ENCODE results near the gene ABCC4. TPM values are rescaled to one million over a fixed set of nuclear protein-coding genes. Genes with fewer than 3 reads are reported as not detected.

The ABCC4 gene
- 42.9 and 52.0 TPM in 2 replicates for total RNA-seq (2021)
- percentile 84 among the genes with signal in this experiment for Bru-seq, nascent RNA
- BruChase-seq, experiment 1, labeled RNA remaining after a 2-hour chase, result percentile 79 among the genes with signal in this experiment
- percentile 82 among the genes with signal in this experiment for BruChase-seq, experiment 2, labeled RNA remaining after a 6-hour chase
- long read RNA-seq, full-length matches to known transcripts, result 34 of 69 reads
- long read RNA-seq, partial matches to known transcripts, result 15 of 69 reads
- long read RNA-seq, other reads (novel, unspliced or antisense), result 20 of 69 reads

- Histone ChIP-seq H3K27me3 (replicated peaks; ENCODE audit: insufficient read depth, low read depth, low read length, poor library complexity) (no peaks in the 10 kb centered on the region), H3K9me3 (ENCODE audit: low read depth, low read length, poor library complexity, severe bottlenecking) (no peaks in the 10 kb centered on the region), H3K4me3 (ENCODE audit: low read depth, low read length, poor library complexity, severe bottlenecking) (peak within 1 kb of the TSS; percentile 97), H3K36me3 (ENCODE audit: insufficient read depth, low read length, poor library complexity, severe bottlenecking) (no peaks in the 10 kb centered on the region), H3K4me1 (ENCODE audit: insufficient read depth, low read length, poor library complexity, severe bottlenecking) (peaks cover 26% of the 10 kb centered on the region), H3K27ac (ENCODE audit: low read depth, low read length, poor library complexity, severe bottlenecking) (peak within 1 kb of the TSS; percentile 89)
- DNase-seq (ENCODE audit: low spot score), result peak; percentile 93
- TF ChIP-seq EZH2 (IDR thresholded peaks at IDR 0.05; ENCODE audit: borderline replicate concordance, low read depth, low read length, poor library complexity, severe bottlenecking) (no peak), CTCF (conservative IDR thresholded peaks at IDR 0.05; ENCODE audit: low read depth, low read length) (no peak)
- intact Hi-C loops (cut with micrococcal nuclease; ENCODE audit: unreplicated experiment), result loop anchor here (5.0 kb wide), 1 partner anchor 81 kb away; no protein-coding TSS in a partner anchor
- ChIA-PET CTCF (interaction anchor here (1.0 kb wide), 1 partner anchor 110 kb away, joined by 4 read pairs; no protein-coding TSS in a partner anchor), POLR2A (ENCODE audit: low non-redundant PET) (interaction anchor here (0.7 kb wide), 1 partner anchor 13 kb away, joined by 4 read pairs; no protein-coding TSS in a partner anchor)
- no TSS peak for BruUV-seq (replicated peaks)
These were observed at the start of gene ABCC4 for GRCh38 chr13:95301183-95301967. Gene ABCC4, minus strand, starts transcription at chr13:95301451. Its CDS starts 137 bp downstream, at chr13:95301314.

- no peaks in the 10 kb centered on the region for H3K27me3 ChIP-seq (replicated peaks; ENCODE audit: insufficient read depth, low read depth, low read length, poor library complexity)
- no peak for TF ChIP-seq EZH2 (IDR thresholded peaks at IDR 0.05; ENCODE audit: borderline replicate concordance, low read depth, low read length, poor library complexity, severe bottlenecking)
- no peak for TF ChIP-seq CTCF (conservative IDR thresholded peaks at IDR 0.05; ENCODE audit: low read depth, low read length)
- CTCF ChIA-PET, result no interaction called here
- H3K27ac ChIP-seq (ENCODE audit: low read depth, low read length, poor library complexity, severe bottlenecking), result no peak overlapping the region
- POLR2A ChIA-PET (ENCODE audit: low non-redundant PET), result no interaction called here
- H3K4me1 ChIP-seq (ENCODE audit: insufficient read depth, low read length, poor library complexity, severe bottlenecking), result no peaks in the 10 kb centered on the region
- intact Hi-C loops (cut with micrococcal nuclease; ENCODE audit: unreplicated experiment), result no loop called here
- H3K36me3 ChIP-seq (ENCODE audit: insufficient read depth, low read length, poor library complexity, severe bottlenecking), result no peaks in the 10 kb centered on the region
- no peak overlapping the region for H3K4me3 ChIP-seq (ENCODE audit: low read depth, low read length, poor library complexity, severe bottlenecking)
- no peaks in the 10 kb centered on the region for H3K9me3 ChIP-seq (ENCODE audit: low read depth, low read length, poor library complexity, severe bottlenecking)
- DNase-seq (ENCODE audit: low spot score), result no peak
- no TSS peak for BruUV-seq (replicated peaks)
These were observed 48.0 kb upstream of the ABCC4 start for GRCh38 chr13:95349267-95349666.

- no peak overlapping the region for H3K4me3 ChIP-seq (ENCODE audit: low read depth, low read length, poor library complexity, severe bottlenecking)
- no peaks in the 10 kb centered on the region for H3K9me3 ChIP-seq (ENCODE audit: low read depth, low read length, poor library complexity, severe bottlenecking)
- H3K27ac ChIP-seq (ENCODE audit: low read depth, low read length, poor library complexity, severe bottlenecking), result no peak overlapping the region
- no peaks in the 10 kb centered on the region for H3K36me3 ChIP-seq (ENCODE audit: insufficient read depth, low read length, poor library complexity, severe bottlenecking)
- DNase-seq (ENCODE audit: low spot score), result no peak
- intact Hi-C loops (cut with micrococcal nuclease; ENCODE audit: unreplicated experiment), result no loop called here
- CTCF ChIA-PET, result no interaction called here
- no peaks in the 10 kb centered on the region for H3K27me3 ChIP-seq (replicated peaks; ENCODE audit: insufficient read depth, low read depth, low read length, poor library complexity)
- no TSS peak for BruUV-seq (replicated peaks)
- H3K4me1 ChIP-seq (ENCODE audit: insufficient read depth, low read length, poor library complexity, severe bottlenecking), result no peaks in the 10 kb centered on the region
- no peak for TF ChIP-seq CTCF (conservative IDR thresholded peaks at IDR 0.05; ENCODE audit: low read depth, low read length)
- TF ChIP-seq EZH2 (IDR thresholded peaks at IDR 0.05; ENCODE audit: borderline replicate concordance, low read depth, low read length, poor library complexity, severe bottlenecking), result no peak
- POLR2A ChIA-PET (ENCODE audit: low non-redundant PET), result no interaction called here
These were observed 42.7 kb upstream of the ABCC4 start for GRCh38 chr13:95343944-95344343.

All from A673 (cell line).